DND-41 (cell line): Measurements from ENCODE around the gene MPO.

Experiments used
- ATAC-seq: fragments of 200-7000 bp; cut with Tn5 transposase; 3 replicates; pipeline ENCODE4 v1.9.1; 2021; ENCODE audit warnings: low read depth; ENCODE audit not compliant: insufficient read depth
- DNase-seq: peaks from one replicate; pipeline ENCODE4 v3.0.0-alpha.2; 2020
- H2AFZ ChIP-seq: 2 replicates; pipeline ENCODE4 v1.6.0; 2012; ENCODE audit warnings: low read depth, low read length
- H3K27ac ChIP-seq: 2 replicates; pipeline ENCODE4 v1.5.1; 2012; ENCODE audit warnings: low read length, inconsistent platforms
- H3K27me3 ChIP-seq: fragments of 200-600 bp; sonication (generic); 2 replicates; pipeline ENCODE4 v1.6.0; 2012; ENCODE audit warnings: low read length, mild to moderate bottlenecking, inconsistent platforms; ENCODE audit not compliant: insufficient read depth, poor library complexity
- H3K36me3 ChIP-seq: 2 replicates; pipeline ENCODE4 v1.5.1; 2012; ENCODE audit warnings: low read length, inconsistent platforms; ENCODE audit not compliant: insufficient read depth
- H3K4me1 ChIP-seq: 2 replicates; pipeline ENCODE4 v1.5.1; 2012; ENCODE audit warnings: mild to moderate bottlenecking, low read length; ENCODE audit not compliant: insufficient read depth
- H3K4me2 ChIP-seq: 2 replicates; pipeline ENCODE4 v1.6.0; 2012; ENCODE audit warnings: mild to moderate bottlenecking, moderate library complexity, low read length, inconsistent platforms; ENCODE audit not compliant: insufficient read depth
- H3K4me3 ChIP-seq, 2 experiments: fragments of 200-600 bp in 1 of 2; shearing (Covaris generic) in 1 of 2; 2 replicates each; pipeline ENCODE4 v1.5.1; 2012 to 2016; ENCODE audit warnings: inconsistent platforms in 2 of 2, low read length in 2 of 2, mild to moderate bottlenecking in 2 of 2, low read depth in 1 of 2, moderate library complexity in 1 of 2
- H3K79me2 ChIP-seq: 2 replicates; pipeline ENCODE4 v1.6.0; 2012; ENCODE audit warnings: low read length, inconsistent platforms; ENCODE audit not compliant: insufficient read depth
- H3K9ac ChIP-seq: 2 replicates; pipeline ENCODE4 v1.6.0; 2012; ENCODE audit warnings: low read depth, mild to moderate bottlenecking, inconsistent platforms, low read length, moderate library complexity
- H3K9me3 ChIP-seq: 2 replicates; pipeline ENCODE4 v1.5.1; 2012; ENCODE audit warnings: low read length, moderate library complexity, mild to moderate bottlenecking, inconsistent platforms; ENCODE audit not compliant: insufficient read depth, severe bottlenecking
- H4K20me1 ChIP-seq: 2 replicates; pipeline ENCODE4 v1.6.0; 2012; ENCODE audit warnings: low read length; ENCODE audit not compliant: insufficient read depth
- CTCF ChIP-seq: IDR thresholded peaks from 2 replicates; pipeline ENCODE4 v1.5.1; 2012; ENCODE audit warnings: borderline replicate concordance, low read length, moderate library complexity, mild to moderate bottlenecking; ENCODE audit not compliant: poor library complexity, severe bottlenecking; ENCODE audit errors: extremely low read depth
- EZH2 ChIP-seq: IDR thresholded peaks from 3 replicates; pipeline ENCODE4 v1.6.1; 2012; ENCODE audit warnings: borderline replicate concordance, low read depth, mild to moderate bottlenecking, moderate library complexity, low read length, inconsistent platforms; ENCODE audit not compliant: severe bottlenecking

Gene MPO

GRCh38 chr17:58319173-58320162 is 38.7 kb upstream of the MPO start:
- H3K27me3 ChIP-seq, result no peaks in the 10 kb centered on the region
- H3K9me3 ChIP-seq, result no peaks in the 10 kb centered on the region
- H3K4me3 ChIP-seq, result no peak overlapping the region
- no peak for DNase-seq
- ATAC-seq, result no peak
- H4K20me1 ChIP-seq, result no peaks in the 10 kb centered on the region; the same call in 1 of the 2 replicates
- H3K4me2 ChIP-seq, result no peak overlapping the region
- H3K27ac ChIP-seq, result no peak overlapping the region
- no peak overlapping the region for H3K9ac ChIP-seq
- peaks cover 13% of the 10 kb centered on the region for H3K36me3 ChIP-seq
- TF ChIP-seq CTCF (no peak), EZH2 (no peak)
- no peak overlapping the region for H2AFZ ChIP-seq
- no peaks in the 10 kb centered on the region for H3K4me1 ChIP-seq
- H3K79me2 ChIP-seq, result no peaks in the 10 kb centered on the region

GRCh38 chr17:58318627-58319172 is 38.0 kb upstream of the MPO start:
- ATAC-seq (no peak), DNase-seq (no peak)
- H3K36me3 ChIP-seq, result peaks cover 13% of the 10 kb centered on the region

GRCh38 chr17:58318065-58318481 is 37.3 kb upstream of the MPO start:
- ATAC-seq (no peak), DNase-seq (no peak)
- no peak for TF ChIP-seq CTCF
- TF ChIP-seq EZH2, result no peak
- no peaks in the 10 kb centered on the region for H3K79me2 ChIP-seq
- no peaks in the 10 kb centered on the region for H3K27me3 ChIP-seq
- H3K27ac ChIP-seq, result no peak overlapping the region
- no peaks in the 10 kb centered on the region for H3K9me3 ChIP-seq
- H3K36me3 ChIP-seq, result peaks cover 13% of the 10 kb centered on the region
- H3K4me3 ChIP-seq, result no peak overlapping the region
- H3K4me1 ChIP-seq, result no peaks in the 10 kb centered on the region
- no peak overlapping the region for H3K4me2 ChIP-seq
- no peak overlapping the region for H3K9ac ChIP-seq
- no peaks in the 10 kb centered on the region; the same call in 1 of the 2 replicates for H4K20me1 ChIP-seq
- H2AFZ ChIP-seq, result no peak overlapping the region

More at GRCh38 chr17:58318627-58319172, 38.0 kb upstream of the MPO start:
- H3K4me3 ChIP-seq, result no peak overlapping the region
- H4K20me1 ChIP-seq, result no peaks in the 10 kb centered on the region; the same call in 1 of the 2 replicates
- H3K4me2 ChIP-seq, result no peak overlapping the region
- H2AFZ ChIP-seq, result no peak overlapping the region
- H3K27me3 ChIP-seq, result no peaks in the 10 kb centered on the region
- H3K27ac ChIP-seq, result no peak overlapping the region
- H3K79me2 ChIP-seq, result no peaks in the 10 kb centered on the region
- no peaks in the 10 kb centered on the region for H3K9me3 ChIP-seq
- no peaks in the 10 kb centered on the region for H3K4me1 ChIP-seq
- no peak overlapping the region for H3K9ac ChIP-seq
- TF ChIP-seq CTCF (no peak), EZH2 (no peak)
